Gastrocnemius medialis (tissue), 4 donors: ENCODE data around the gene NDUFS4. TPM values are rescaled to one million over a fixed set of nuclear protein-coding genes. Genes with fewer than 3 reads are reported as not detected.
"Not testable (repeated sequence)": the region's sequence is repeated elsewhere in the genome, so short reads cannot be mapped to it uniquely, and the experiment has no call there.

ENCODE experiments used
- ATAC-seq, 2 donors: fragments of 150-250 bp; one replicate each; pipeline ENCODE4 v1.9.1; 2016
- DNase-seq, 2 donors: peaks; one replicate each; pipeline ENCODE4 v3.0.0-alpha.2; 2019
- H3K27ac ChIP-seq, 4 donors: fragments of 200-600 bp; sonication (generic); 1 replicate in 1 of 4; 2 replicates in 3 of 4; pipeline ENCODE4 v1.5.1; 2016 to 2018; ENCODE audit warnings: mild to moderate bottlenecking in 2 of 4, moderate library complexity in 1 of 4
- H3K27me3 ChIP-seq, 3 donors: fragments of 200-600 bp; sonication (generic) in 2 of 3; 1 replicate in 1 of 3; 2 replicates in 2 of 3; pipeline versions ENCODE4 v1.5.1 to v1.6.0; 2016 to 2019; ENCODE audit warnings: mild to moderate bottlenecking in 1 of 3, moderate library complexity in 1 of 3
- H3K36me3 ChIP-seq, 2 donors: fragments of 200-600 bp; sonication (generic) in 1 of 2; one replicate each; pipeline ENCODE4 v1.5.1; 2017 to 2018
- H3K4me1 ChIP-seq, 2 donors: fragments of 200-600 bp; sonication (generic) in 1 of 2; one replicate each; pipeline ENCODE4 v1.5.1; 2016 to 2017; ENCODE audit warnings: mild to moderate bottlenecking in 2 of 2
- H3K4me3 ChIP-seq, 4 donors: fragments of 200-600 bp; sonication (generic) in 3 of 4; 1 replicate in 1 of 4; 2 replicates in 3 of 4; pipeline ENCODE4 v1.5.1; 2016 to 2019; ENCODE audit warnings: mild to moderate bottlenecking in 2 of 4
- H3K9me3 ChIP-seq, 3 donors: fragments of 200-600 bp; sonication (generic) in 2 of 3; 1 replicate in 1 of 3; 2 replicates in 2 of 3; pipeline ENCODE4 v1.5.1; 2016 to 2019
- POLR2A ChIP-seq, 2 donors: fragments of 450-650 bp; IDR thresholded peaks; one replicate each; pipeline ENCODE4 v1.6.1; 2017; ENCODE audit warnings: antibody characterized with exemption in 2 of 2, mild to moderate bottlenecking in 2 of 2, moderate library complexity in 2 of 2
- in situ Hi-C, 4 donors: fragments of 200-750 bp; cut with MboI; loops; one replicate each; pipeline versions ENCODE4 v1.15.0 to v1.8.0; 2017; ENCODE audit warnings: low sequenced_read_pairs in 4 of 4
- intact Hi-C: fragments of 100-400 bp; cut with DNase I; formaldehyde crosslinking; loops from one replicate; pipeline ENCODE4 v1.15.1; 2023; ENCODE audit warnings: low total_unique reads
- total RNA-seq, 4 donors: library from RNA; depleted of rRNA; stranded (reverse); fragments of >200 nt; gene quantifications; one replicate each; pipeline versions ENCODE4 v1.1.0 to v1.2.3, GENCODE V29; 2016
- TF ChIP-seq, protein P1 (sequence below), 5 experiments: fragments of 450-650 bp in 3 of 5; fragments of 200-600 bp in 2 of 5; sonication (generic) in 2 of 5; IDR thresholded peaks in 4 of 5; conservative IDR thresholded peaks in 1 of 5; 1 replicate in 4 of 5; 2 replicates in 1 of 5; pipeline ENCODE4 v1.5.1; 2016 to 2019; ENCODE audit warnings: antibody characterized with exemption in 5 of 5, mild to moderate bottlenecking in 3 of 5, moderate library complexity in 3 of 5

The NDUFS4 gene
- total RNA-seq, 4 donors from 2014 or later, result 116 to 170 (median 145) TPM

DNA sequence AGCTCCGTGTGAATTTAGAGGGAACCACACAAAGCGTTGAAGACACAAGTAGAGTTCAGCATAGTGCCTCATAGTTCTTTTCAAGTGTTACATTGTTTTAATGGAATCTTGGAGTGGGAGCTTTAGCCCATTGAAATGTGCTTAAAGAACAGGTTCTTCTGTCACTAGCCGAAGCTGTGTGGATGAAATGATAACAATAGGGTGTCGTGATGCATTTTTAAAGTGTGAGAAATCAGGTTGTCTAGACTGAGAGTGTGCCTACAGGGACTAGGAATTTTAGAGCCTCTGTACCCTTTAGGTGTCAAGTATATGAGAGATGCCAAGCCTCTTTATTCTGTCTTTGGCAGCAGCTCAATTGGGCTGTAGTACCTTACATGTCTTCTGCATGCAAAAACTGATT is 83.0 kb downstream of the NDUFS4 start:
- ATAC-seq (no peak), DNase-seq (no peak)
- Histone ChIP-seq H3K9me3 (no peaks in the 10 kb centered on the region), H3K27me3 (no peaks in the 10 kb centered on the region), H3K4me3 (no peak overlapping the region), H3K4me1 (peaks cover 22 to 38% of the 10 kb centered on the region in 2 donors), H3K27ac (no peak overlapping the region), H3K36me3 (no peaks in the 10 kb centered on the region)
- in situ Hi-C loops (no loop called here), intact Hi-C loops (no loop called here)
- TF ChIP-seq POLR2A (IDR thresholded peaks at IDR 0.05), result no peak
- TF ChIP-seq, protein P1, sequence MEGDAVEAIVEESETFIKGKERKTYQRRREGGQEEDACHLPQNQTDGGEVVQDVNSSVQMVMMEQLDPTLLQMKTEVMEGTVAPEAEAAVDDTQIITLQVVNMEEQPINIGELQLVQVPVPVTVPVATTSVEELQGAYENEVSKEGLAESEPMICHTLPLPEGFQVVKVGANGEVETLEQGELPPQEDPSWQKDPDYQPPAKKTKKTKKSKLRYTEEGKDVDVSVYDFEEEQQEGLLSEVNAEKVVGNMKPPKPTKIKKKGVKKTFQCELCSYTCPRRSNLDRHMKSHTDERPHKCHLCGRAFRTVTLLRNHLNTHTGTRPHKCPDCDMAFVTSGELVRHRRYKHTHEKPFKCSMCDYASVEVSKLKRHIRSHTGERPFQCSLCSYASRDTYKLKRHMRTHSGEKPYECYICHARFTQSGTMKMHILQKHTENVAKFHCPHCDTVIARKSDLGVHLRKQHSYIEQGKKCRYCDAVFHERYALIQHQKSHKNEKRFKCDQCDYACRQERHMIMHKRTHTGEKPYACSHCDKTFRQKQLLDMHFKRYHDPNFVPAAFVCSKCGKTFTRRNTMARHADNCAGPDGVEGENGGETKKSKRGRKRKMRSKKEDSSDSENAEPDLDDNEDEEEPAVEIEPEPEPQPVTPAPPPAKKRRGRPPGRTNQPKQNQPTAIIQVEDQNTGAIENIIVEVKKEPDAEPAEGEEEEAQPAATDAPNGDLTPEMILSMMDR (IDR thresholded peaks at IDR 0.05 in 4 of 5, conservative IDR thresholded peaks at IDR 0.05 in 1 of 5), result no peak

GRCh38 chr5:53645078-53645477 is 84.6 kb downstream of the NDUFS4 start:
- Histone ChIP-seq H3K36me3 (no peaks in the 10 kb centered on the region), H3K9me3 (no peaks in the 10 kb centered on the region), H3K4me1 (peaks cover 22 to 38% of the 10 kb centered on the region in 2 donors), H3K27ac (no peak overlapping the region), H3K27me3 (no peaks in the 10 kb centered on the region), H3K4me3 (no peak overlapping the region)
- in situ Hi-C loops (no loop called here), intact Hi-C loops (no loop called here)
- ATAC-seq, result no peak
- TF ChIP-seq, protein P1 (IDR thresholded peaks at IDR 0.05 in 4 of 5, conservative IDR thresholded peaks at IDR 0.05 in 1 of 5), result no peak
- TF ChIP-seq POLR2A (IDR thresholded peaks at IDR 0.05), result no peak
- no peak for DNase-seq

DNA sequence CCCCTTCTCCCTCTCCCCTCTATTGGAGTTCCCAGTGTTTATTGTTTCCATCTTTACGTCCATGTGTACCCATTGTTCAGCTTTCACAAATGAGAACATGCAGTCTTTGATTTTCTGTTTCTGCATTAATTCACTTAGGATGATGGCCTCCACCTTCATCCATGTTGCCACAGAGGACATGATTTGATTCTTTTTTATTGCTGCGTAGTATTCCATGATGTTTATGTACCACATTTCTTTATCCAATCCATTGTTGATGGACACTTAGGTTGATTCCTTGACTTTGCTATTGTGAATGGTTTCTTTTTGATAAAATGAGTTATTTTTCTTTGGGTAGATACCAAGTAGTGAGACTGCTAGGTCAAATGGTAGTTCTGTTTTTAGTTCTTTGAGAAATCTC is 88.9 kb downstream of the NDUFS4 start:
- intact Hi-C loops, result no loop called here
- no peak for TF ChIP-seq POLR2A (IDR thresholded peaks at IDR 0.05)
- Histone ChIP-seq H3K4me1 (peaks cover 4 to 9% of the 10 kb centered on the region in 2 donors), H3K4me3 (no peak overlapping the region), H3K9me3 (no peaks in the 10 kb centered on the region), H3K27me3 (no peaks in the 10 kb centered on the region), H3K36me3 (no peaks in the 10 kb centered on the region), H3K27ac (no peak overlapping the region)
- DNase-seq (no peak), ATAC-seq (no peak)
- in situ Hi-C loops, result no loop called here

GRCh38 chr5:53660573-53660972 is 100.1 kb downstream of the NDUFS4 start:
- intact Hi-C loops, DNase-seq, H3K4me3 ChIP-seq, H3K9me3 ChIP-seq, H3K27me3 ChIP-seq, H3K36me3 ChIP-seq, H3K4me1 ChIP-seq, H3K27ac ChIP-seq, ATAC-seq, in situ Hi-C loops: not testable (repeated sequence)

DNA sequence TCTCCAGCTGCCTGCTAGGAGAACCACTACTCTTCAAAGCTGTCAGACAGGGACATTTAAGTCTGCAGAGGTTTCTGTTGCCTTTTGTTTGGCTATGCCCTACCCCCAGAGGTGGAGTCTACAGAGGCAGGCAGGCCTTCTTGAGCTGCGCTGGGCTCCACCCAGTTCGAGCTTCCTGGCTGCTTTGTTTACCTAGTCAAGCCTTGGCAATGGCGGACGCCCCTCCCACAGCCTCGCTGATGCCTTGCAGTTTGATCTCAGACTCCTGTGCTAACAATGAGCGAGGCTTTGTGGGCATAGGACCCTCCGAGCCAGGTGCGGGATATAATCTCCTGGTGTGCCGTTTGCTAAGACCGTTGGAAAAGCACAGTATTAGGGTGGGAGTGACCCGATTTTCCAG is 104.9 kb downstream of the NDUFS4 start:
- H3K36me3 ChIP-seq, H3K27ac ChIP-seq, intact Hi-C loops, DNase-seq, H3K4me1 ChIP-seq, in situ Hi-C loops, ATAC-seq, H3K27me3 ChIP-seq, H3K4me3 ChIP-seq, H3K9me3 ChIP-seq: not testable (repeated sequence)

DNA sequence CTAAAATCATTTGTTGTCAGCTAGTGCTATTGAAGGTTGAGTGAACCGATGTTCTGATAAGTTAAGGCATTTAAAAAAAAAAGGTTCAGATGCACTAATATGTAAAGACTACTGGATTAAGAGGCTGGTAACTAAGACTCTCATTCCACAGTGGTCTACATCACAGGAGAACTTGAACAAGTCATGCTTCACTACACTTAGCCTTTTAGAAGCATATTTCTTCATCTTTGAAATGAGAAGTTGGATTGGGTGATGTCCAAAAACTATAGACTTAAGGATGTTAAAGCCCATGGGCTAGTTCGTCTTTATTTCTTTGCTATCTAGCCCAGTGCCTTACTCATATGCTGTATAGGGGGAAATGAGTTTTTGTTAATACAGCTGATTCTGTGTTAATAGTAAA is 107.2 kb downstream of the NDUFS4 start:
- no peaks in the 10 kb centered on the region for H3K27me3 ChIP-seq
- TF ChIP-seq POLR2A (IDR thresholded peaks at IDR 0.05), result no peak
- TF ChIP-seq, protein P1 (IDR thresholded peaks at IDR 0.05 in 4 of 5, conservative IDR thresholded peaks at IDR 0.05 in 1 of 5), result no peak
- no peak overlapping the region for H3K27ac ChIP-seq
- no peaks in the 10 kb centered on the region for H3K9me3 ChIP-seq
- no peak overlapping the region for H3K4me3 ChIP-seq
- no peaks in the 10 kb centered on the region for H3K4me1 ChIP-seq
- in situ Hi-C loops, result no loop called here
- intact Hi-C loops, result no loop called here
- ATAC-seq (no peak), DNase-seq (no peak)
- peaks cover 0 to 4% of the 10 kb centered on the region in 2 donors for H3K36me3 ChIP-seq
